Activated naive CD4-positive, alpha-beta T cell (primary cell): ENCODE measurements around the gene RGS9BP.
"Not testable (repeated sequence)": the region's sequence is repeated elsewhere in the genome, so short reads cannot be mapped to it uniquely, and the experiment has no call there.

Experiments
- DNase-seq, 4 experiments: peaks; one replicate each; lab custom pipeline; 2025; lab: John Stamatoyannopoulos, UW

RGS9BP gene

GRCh38 chr19:32671883-32672593, 3.6 kb upstream of the RGS9BP start:
- no peak for DNase-seq

- no peak for DNase-seq
Measured at GRCh38 chr19:32672841-32673240, 2.8 kb upstream of the RGS9BP start.

- no peak for DNase-seq
Measured at GRCh38 chr19:32673573-32673972, 2.1 kb upstream of the RGS9BP start.

- DNase-seq = no peak
Measured at GRCh38 chr19:32674153-32674930, 1.3 kb upstream of the RGS9BP start.

- DNase-seq = peak; percentile 89 to 98 (median 96)
Measured at GRCh38 chr19:32674931-32675719, 523 bp upstream of the RGS9BP start, which contains the start of gene ANKRD27. ANKRD27 (minus strand) TSS chr19:32675180; CDS start chr19:32659015, 16,165 bp downstream.

GRCh38 chr19:32676186-32676894, 692 bp downstream of the RGS9BP start:
- DNase-seq = peak in 1 of 4 experiments; percentile 16

- DNase-seq = no peak
Measured at GRCh38 chr19:32676895-32677359, 1.3 kb downstream of the RGS9BP start.

- no peak for DNase-seq
Measured at GRCh38 chr19:32677657-32678056, 2.0 kb downstream of the RGS9BP start.

GRCh38 chr19:32680986-32681385, 5.3 kb downstream of the RGS9BP start:
- no peak for DNase-seq

- DNase-seq = no peak
Measured at GRCh38 chr19:32682317-32682716, 6.7 kb downstream of the RGS9BP start.

- no peak for DNase-seq
Measured at GRCh38 chr19:32686847-32687475, 11.3 kb downstream of the RGS9BP start.

GRCh38 chr19:32687681-32688080, 12.0 kb downstream of the RGS9BP start:
- no peak for DNase-seq

- DNase-seq = no peak
Measured at GRCh38 chr19:32688311-32688710, 12.7 kb downstream of the RGS9BP start.

GRCh38 chr19:32691291-32691951, 15.8 kb downstream of the RGS9BP start, which contains the start of gene NUDT19:
NUDT19 (plus strand) TSS chr19:32691821; CDS start chr19:32691961, 140 bp downstream.
- peak; percentile 45 to 71 (median 50) for DNase-seq

- DNase-seq = peak in 2 of 4 experiments; percentile 28 to 29
Measured at GRCh38 chr19:32691952-32692726, 16.5 kb downstream of the RGS9BP start.

GRCh38 chr19:32692727-32693061, 17.0 kb downstream of the RGS9BP start:
- no peak for DNase-seq

GRCh38 chr19:32693151-32694108, 17.8 kb downstream of the RGS9BP start:
- not testable (repeated sequence) for DNase-seq

GRCh38 chr19:32694316-32694715, 18.7 kb downstream of the RGS9BP start:
- DNase-seq = not testable (repeated sequence)

GRCh38 chr19:32694851-32695250, 19.2 kb downstream of the RGS9BP start:
- not testable (repeated sequence) for DNase-seq
